ENCODE results near the gene CAST.

The CAST gene

GRCh38 chr5:96745844-96746531 lies 83.8 kb downstream of the CAST start:
- H3K4me3 ChIP-seq (ENCODE audit: low read depth, low read length) = no peak overlapping the region
- no peak for TF ChIP-seq CTCF (IDR thresholded peaks at IDR 0.05; ENCODE audit: low read depth, low read length, missing control alignments)
- DNase-seq (ENCODE audit: low read depth) = no peak

GRCh38 chr5:96747720-96748119 lies 85.5 kb downstream of the CAST start:
- no peak overlapping the region for H3K4me3 ChIP-seq (ENCODE audit: low read depth, low read length)
- TF ChIP-seq CTCF (IDR thresholded peaks at IDR 0.05; ENCODE audit: low read depth, low read length, missing control alignments) = no peak
- DNase-seq (ENCODE audit: low read depth) = no peak

- no peak for TF ChIP-seq CTCF (IDR thresholded peaks at IDR 0.05; ENCODE audit: low read depth, low read length, missing control alignments)
- no peak for DNase-seq (ENCODE audit: low read depth)
- no peak overlapping the region for H3K4me3 ChIP-seq (ENCODE audit: low read depth, low read length)
Measured at GRCh38 chr5:96750110-96750822, 88.1 kb downstream of the CAST start.

- TF ChIP-seq CTCF (IDR thresholded peaks at IDR 0.05; ENCODE audit: low read depth, low read length, missing control alignments) = no peak
- DNase-seq (ENCODE audit: low read depth) = no peak
- H3K4me3 ChIP-seq (ENCODE audit: low read depth, low read length) = no peak overlapping the region
Measured at GRCh38 chr5:96751203-96752169, 89.3 kb downstream of the CAST start.

GRCh38 chr5:96752341-96753016 lies 90.3 kb downstream of the CAST start:
- H3K4me3 ChIP-seq (ENCODE audit: low read depth, low read length) = no peak overlapping the region
- peak; percentile 50 for TF ChIP-seq CTCF (IDR thresholded peaks at IDR 0.05; ENCODE audit: low read depth, low read length, missing control alignments)
- DNase-seq (ENCODE audit: low read depth) = peak; percentile 30

- no peak overlapping the region for H3K4me3 ChIP-seq (ENCODE audit: low read depth, low read length)
- TF ChIP-seq CTCF (IDR thresholded peaks at IDR 0.05; ENCODE audit: low read depth, low read length, missing control alignments) = no peak
- DNase-seq (ENCODE audit: low read depth) = no peak
Measured at GRCh38 chr5:96753017-96753397, 90.8 kb downstream of the CAST start.

Data from GM12864 (cell line).